ENCODE results near the gene AGFG2.
"Not testable (repeated sequence)": the region's sequence is repeated elsewhere in the genome, so short reads cannot be mapped to it uniquely, and the experiment has no call there.

AGFG2 gene

GRCh38 chr7:100544386-100544785 is 5.4 kb downstream of the AGFG2 start:
- TF ChIP-seq CTCF (IDR thresholded peaks at IDR 0.05; ENCODE audit: borderline replicate concordance, insufficient read depth, low read depth, low read length), result no peak
- no peak overlapping the region for H3K4me3 ChIP-seq (ENCODE audit: low read depth, low read length)

- no peak for TF ChIP-seq CTCF (IDR thresholded peaks at IDR 0.05; ENCODE audit: borderline replicate concordance, insufficient read depth, low read depth, low read length)
- no peak overlapping the region for H3K4me3 ChIP-seq (ENCODE audit: low read depth, low read length)
Measured at GRCh38 chr7:100544967-100545359, 6.0 kb downstream of the AGFG2 start.

- TF ChIP-seq CTCF (IDR thresholded peaks at IDR 0.05; ENCODE audit: borderline replicate concordance, insufficient read depth, low read depth, low read length), result no peak; the same call in 1 of the 2 replicates
- no peak overlapping the region for H3K4me3 ChIP-seq (ENCODE audit: low read depth, low read length)
Measured at GRCh38 chr7:100545360-100546128, 6.5 kb downstream of the AGFG2 start.

- H3K4me3 ChIP-seq (ENCODE audit: low read depth, low read length), result no peak overlapping the region
- no peak for TF ChIP-seq CTCF (IDR thresholded peaks at IDR 0.05; ENCODE audit: borderline replicate concordance, insufficient read depth, low read depth, low read length)
Measured at GRCh38 chr7:100546129-100546925, 7.3 kb downstream of the AGFG2 start.

GRCh38 chr7:100546926-100547800 is 8.2 kb downstream of the AGFG2 start:
- H3K4me3 ChIP-seq (ENCODE audit: low read depth, low read length), result no peak overlapping the region
- TF ChIP-seq CTCF (IDR thresholded peaks at IDR 0.05; ENCODE audit: borderline replicate concordance, insufficient read depth, low read depth, low read length), result no peak

GRCh38 chr7:100547872-100548271 is 8.9 kb downstream of the AGFG2 start:
- no peak overlapping the region for H3K4me3 ChIP-seq (ENCODE audit: low read depth, low read length)
- no peak for TF ChIP-seq CTCF (IDR thresholded peaks at IDR 0.05; ENCODE audit: borderline replicate concordance, insufficient read depth, low read depth, low read length)

GRCh38 chr7:100548446-100548845 is 9.4 kb downstream of the AGFG2 start:
- H3K4me3 ChIP-seq (ENCODE audit: low read depth, low read length), result not testable (repeated sequence)
